NCI-H1436 treated with DMSO at 0.1 percent for 48 hours (cell line): ENCODE measurements around the gene TBKBP1.
"Not testable (repeated sequence)": the region's sequence is repeated elsewhere in the genome, so short reads cannot be mapped to it uniquely, and the experiment has no call there.

Experiments used
- DNase-seq: peaks from one replicate; lab custom pipeline; 2025; lab: John Stamatoyannopoulos, UW

Gene TBKBP1

GRCh38 chr17:47676510-47677165 is 17.3 kb upstream of the TBKBP1 start:
- DNase-seq = no peak

- DNase-seq = no peak
Measured at GRCh38 chr17:47678196-47678595, 15.8 kb upstream of the TBKBP1 start.

DNA sequence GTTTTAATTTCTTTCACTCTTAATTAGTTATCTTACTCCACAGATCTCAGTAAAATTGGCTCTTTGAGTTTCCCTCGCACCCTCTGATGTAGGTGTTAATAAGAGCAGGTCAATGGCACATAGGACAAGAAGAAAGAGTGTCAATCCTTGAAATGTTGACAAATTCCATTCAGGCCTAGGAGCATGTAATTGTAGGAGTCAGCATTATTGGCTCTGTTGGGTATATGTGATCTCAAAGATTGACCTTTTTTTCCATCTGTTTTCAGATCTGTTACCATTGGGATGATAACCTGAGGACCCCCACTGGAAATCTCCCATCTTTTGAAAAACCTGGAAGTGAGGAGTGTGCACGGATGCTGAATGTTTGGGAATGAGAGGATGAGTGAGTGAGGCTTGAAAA is 11.8 kb upstream of the TBKBP1 start:
- no peak for DNase-seq

- DNase-seq = not testable (repeated sequence)
Measured at GRCh38 chr17:47682727-47683126, 11.2 kb upstream of the TBKBP1 start.

DNA sequence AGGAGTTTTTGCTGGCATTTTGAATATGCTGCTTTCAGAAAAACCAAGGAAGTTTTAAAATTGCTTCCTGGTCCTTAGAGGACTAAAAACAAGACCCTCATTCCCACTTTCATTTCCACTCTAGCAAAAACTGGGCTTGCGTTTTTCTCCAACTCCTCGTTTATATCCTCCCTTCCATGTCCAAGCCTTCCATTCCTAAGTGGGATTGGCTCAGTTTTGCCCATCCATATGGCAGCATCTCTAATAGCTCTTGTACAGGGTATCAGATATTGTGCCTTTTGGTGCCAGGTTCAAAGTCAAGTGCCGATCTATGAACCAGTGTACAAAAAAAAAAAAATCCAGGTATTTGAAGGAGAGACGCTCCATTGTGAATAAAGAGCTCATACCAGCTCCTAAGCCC is 9.9 kb upstream of the TBKBP1 start:
- DNase-seq = no peak

DNA sequence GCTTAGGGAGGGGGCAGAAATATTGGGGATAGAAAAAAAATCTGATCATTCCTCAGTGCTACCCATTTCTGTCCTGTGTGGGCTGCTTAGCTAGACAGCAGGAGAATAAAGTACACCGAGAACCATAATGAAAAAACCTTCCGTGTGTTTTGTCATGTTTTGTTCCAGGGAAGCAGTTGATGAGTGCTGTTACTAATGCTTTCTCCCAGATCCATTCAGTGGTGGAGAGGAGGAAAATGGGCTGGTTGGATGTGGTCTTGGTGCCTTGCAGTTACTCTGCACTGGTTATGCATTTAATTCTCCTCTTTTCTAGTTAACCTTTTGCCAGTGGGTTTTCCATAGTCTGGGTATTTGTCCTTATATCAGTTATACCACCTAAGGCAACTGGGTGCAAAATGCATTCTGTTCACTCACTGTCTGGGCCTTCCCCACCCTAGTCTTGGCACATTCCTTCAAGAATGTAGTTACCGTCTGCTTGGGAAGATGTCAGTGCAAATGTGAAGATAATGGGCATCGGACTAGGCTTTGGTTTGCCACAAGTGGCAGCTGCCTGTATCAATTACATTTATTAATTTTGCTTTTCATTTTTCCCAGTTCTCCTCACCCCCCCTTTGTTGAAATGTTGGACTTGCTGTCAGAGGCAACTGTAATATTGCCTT is 9.3 kb upstream of the TBKBP1 start:
- no peak for DNase-seq

GRCh38 chr17:47685556-47686275 is 8.2 kb upstream of the TBKBP1 start:
- DNase-seq = no peak

- DNase-seq = no peak
Measured at GRCh38 chr17:47686276-47686635, 7.7 kb upstream of the TBKBP1 start.

DNA sequence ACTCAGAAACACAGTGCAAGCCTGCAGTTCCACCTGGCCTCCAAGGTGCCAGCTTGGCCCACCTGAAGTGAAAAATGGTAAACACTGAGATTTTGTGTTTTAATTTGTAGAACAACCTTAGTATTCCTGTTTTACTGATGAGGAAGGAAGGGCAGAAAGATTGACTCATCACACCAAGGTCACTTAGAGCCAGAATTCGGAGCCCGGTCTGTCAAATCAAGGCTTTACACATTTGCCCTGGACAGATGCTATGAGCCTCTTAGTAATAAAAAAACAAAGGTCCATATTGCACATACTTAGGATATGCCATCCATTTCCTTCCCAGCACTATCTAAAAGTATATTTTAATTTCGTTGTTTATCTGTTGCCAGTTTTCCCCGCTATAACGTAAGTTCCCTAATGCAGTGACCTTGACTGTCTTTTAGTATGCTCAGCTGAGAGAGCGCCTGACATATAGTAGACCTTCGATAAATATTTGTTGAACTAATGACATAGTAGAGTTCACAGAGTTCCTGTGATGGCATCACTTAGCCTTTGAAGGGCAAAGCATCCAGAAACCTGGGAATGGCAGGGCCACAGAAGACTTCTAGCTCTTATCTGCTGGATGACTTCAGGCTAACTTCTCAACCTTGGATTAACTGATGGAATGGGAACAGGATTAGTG is 7.2 kb upstream of the TBKBP1 start:
- DNase-seq = no peak

DNA sequence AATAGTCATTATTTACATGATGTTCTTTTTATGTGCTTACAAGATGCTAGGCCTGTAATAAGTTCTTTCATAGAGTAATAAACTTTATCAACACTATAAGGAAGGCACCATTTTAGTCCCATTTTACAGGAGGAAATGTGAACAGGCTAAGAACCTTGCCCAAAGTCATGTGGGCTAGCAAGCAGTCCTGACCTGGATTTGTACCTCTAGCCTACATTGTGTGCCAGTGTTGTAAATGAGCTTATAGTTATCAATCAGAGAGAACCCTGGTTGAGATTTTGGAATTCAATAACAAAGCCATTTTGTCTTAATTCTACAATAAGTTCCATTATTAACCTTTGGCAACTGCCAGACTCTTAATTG is 6.7 kb upstream of the TBKBP1 start:
- no peak for DNase-seq

DNA sequence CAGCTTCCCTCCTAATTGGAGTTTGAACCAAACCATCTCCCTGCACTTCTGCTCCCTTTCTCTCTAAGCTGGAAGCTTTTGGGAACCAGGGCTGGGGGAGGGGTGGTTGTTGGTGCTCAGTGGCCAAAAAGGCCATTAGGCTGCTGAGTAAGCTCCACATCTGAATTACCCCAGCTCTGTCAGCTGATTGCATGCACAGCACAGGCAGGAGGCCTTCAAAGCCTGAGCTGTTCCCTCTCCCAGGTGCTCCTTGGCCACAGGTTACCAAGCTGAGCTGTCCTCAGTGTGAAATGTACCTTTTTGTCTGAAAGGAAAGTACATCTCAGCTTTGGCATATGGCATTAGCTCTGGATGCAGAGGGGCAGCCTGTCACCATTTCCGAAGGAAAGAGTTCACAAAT is 6.2 kb upstream of the TBKBP1 start:
- DNase-seq = no peak

- DNase-seq = no peak
Measured at GRCh38 chr17:47690121-47690520, 3.8 kb upstream of the TBKBP1 start.

- no peak for DNase-seq
Measured at GRCh38 chr17:47692137-47692894, 1.6 kb upstream of the TBKBP1 start.

- DNase-seq = no peak
Measured at GRCh38 chr17:47692895-47693730, 848 bp upstream of the TBKBP1 start.

DNA sequence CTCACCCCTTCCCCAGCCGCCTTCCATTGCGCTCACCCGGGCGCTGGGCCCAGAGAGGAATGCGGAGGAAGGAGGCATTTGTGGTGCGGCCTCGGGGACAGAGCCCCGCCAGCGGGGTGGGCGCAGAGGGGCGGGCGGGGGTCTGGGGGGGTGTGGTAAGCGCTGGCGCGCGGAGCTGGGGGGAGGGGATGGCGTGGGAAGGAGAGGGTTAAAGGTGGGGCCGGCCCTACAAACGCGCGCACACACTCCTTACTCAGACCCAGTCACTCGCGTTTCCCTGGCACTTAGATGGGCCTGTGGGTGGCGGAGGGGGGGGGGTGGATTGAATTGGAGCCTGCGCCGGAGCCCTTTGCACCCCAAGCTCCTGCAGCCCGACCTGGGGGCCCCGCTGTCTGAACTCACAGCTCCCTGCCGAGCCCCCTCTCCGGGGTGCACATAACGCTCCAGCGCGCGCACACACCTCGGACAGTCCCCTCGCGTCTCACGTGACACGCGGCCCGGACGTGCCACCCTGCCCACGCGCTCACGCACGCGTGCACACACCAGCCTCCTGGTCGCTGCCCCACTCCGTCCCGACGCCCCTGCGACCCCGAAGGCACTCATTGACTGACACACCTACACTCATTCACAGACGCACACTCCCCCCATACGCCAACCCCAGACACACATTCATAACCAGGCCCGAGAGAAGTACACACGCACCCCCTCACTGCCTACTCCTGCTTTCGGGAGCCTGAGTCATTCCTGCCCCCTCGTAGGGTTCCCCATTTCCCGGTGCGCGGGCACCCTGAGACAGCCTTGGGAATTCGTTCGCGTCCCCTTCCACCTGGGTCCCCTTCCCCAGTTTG is 844 bp downstream of the TBKBP1 start:
- DNase-seq = no peak

DNA sequence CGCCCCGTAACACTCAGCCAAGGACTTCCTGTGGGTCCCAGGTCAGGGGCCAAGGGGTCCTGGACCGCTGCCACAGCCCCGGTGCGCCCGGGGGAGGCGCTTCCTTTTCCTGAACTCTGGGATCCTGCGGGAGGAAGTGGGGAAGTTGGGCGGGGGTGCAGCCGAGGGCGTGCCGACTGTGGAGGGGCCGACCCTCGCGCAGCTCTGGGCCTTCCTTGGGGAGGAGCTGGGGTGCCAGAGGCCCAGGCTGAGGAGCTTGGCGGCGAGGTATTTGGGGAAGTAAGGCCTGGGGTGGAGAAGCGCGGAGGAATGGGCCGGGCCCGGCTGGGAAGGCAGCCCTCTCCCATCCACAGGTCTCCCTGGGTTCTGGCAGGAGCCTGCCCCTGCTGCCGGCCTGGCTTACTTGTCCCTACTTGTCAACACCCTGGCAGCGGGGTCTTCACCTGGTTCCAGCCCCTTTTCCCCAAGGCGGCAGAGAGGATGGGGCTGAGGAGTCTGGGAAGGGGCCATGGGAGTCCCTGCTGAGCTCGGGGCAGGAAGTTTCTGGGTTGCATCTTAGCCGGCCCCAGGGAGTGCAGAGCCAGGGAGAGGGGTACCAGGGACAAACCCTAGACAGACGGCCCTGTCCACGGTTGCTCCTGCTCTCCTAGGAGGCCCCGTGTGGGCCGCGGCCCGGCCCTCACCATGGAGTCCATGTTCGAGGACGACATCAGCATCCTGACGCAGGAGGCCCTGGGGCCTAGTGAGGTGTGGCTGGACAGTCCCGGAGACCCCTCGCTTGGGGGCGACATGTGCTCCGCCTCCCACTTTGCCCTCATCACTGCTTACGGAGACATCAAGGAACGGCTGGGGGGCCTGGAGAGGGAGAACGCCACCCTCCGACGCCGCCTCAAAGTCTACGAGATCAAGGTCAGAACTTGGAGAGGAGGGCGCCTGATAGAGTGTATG is 1.7 kb downstream of the TBKBP1 start:
- DNase-seq = no peak

DNA sequence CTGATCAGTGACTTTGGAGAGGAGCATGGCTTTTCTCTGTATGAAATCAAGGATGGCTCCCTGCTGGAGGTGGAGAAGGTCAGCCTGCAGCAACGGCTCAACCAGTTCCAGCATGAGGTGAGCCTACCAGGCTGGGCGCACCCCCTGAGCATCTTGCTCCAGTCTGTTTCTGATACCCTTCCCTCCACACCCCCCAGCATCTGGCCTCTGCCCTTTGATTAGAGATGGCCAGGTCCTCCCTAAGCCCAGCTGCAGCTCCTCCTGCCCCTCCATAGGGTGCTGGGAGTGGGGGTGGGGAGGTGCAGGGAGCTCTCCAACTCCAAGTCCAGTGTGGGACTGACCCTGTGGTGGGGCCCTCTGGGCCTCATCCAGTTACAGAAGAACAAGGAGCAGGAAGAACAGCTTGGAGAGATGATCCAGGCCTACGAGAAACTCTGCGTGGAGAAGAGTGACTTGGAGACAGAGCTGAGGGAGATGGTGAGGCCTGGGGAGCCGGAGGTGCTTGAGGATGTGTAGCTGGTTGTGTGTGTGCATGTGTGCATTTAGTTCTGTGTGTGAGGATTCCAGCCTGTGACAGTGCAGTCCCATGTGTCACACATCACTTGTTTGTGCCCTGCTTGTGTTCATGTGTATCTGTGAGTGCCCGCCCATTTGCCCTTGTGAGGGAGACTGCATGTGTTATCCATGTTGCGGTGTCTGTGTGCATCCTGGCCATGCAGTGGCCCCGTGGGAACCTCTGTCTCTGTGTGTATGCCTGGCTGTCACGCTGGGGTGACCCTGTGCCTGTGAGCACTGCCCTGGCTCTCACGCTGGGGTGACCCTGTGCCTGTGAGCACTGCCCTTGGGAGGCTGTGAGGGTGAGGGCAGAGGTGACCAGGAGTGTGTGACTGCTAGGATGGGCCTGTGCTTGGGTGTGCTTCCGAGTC is 3.0 kb downstream of the TBKBP1 start:
- no peak for DNase-seq
